Breast epithelium (tissue), 3 donors: ENCODE measurements around the gene SRGAP3.

Experiments used
- CTCF ChIP-seq, 3 donors: fragments of 450-650 bp; IDR thresholded peaks; one replicate each; pipeline ENCODE4 v1.5.1; 2016 to 2017; ENCODE audit warnings: antibody characterized with exemption in 3 of 3, mild to moderate bottlenecking in 3 of 3, moderate library complexity in 3 of 3
- POLR2A ChIP-seq: fragments of 450-650 bp; IDR thresholded peaks from one replicate; pipeline ENCODE4 v1.6.1; 2016; ENCODE audit warnings: antibody characterized with exemption, mild to moderate bottlenecking, moderate library complexity
- POLR2AphosphoS5 ChIP-seq, 3 donors: sonication (generic); formaldehyde crosslinking; IDR thresholded peaks; one replicate each; pipeline ENCODE4 v1.6.1; 2017; ENCODE audit warnings: antibody characterized with exemption in 3 of 3

GRCh38 chr3:9113040-9113439, 136.4 kb downstream of the SRGAP3 start:
- TF ChIP-seq POLR2A, result no peak
- no peak for TF ChIP-seq CTCF (IDR thresholded peaks at IDR 0.05)
- no peak for TF ChIP-seq POLR2AphosphoS5 (IDR thresholded peaks at IDR 0.05)
